GM23338 (cell line): Measurements from ENCODE around the gene ZAP70. TPM values are rescaled to one million over a fixed set of nuclear protein-coding genes. Genes with fewer than 3 reads are reported as not detected.

Experiments used
- ATAC-seq: fragments of 200-7000 bp; cut with Tn5 transposase; 3 replicates; pipeline ENCODE4 v1.9.1; 2020
- DNase-seq: peaks from one replicate; pipeline ENCODE4 v3.0.0-alpha.2; 2015; ENCODE audit warnings: low spot score
- H2AFZ ChIP-seq: fragments of 200-600 bp; sonication (generic); 2 replicates; pipeline ENCODE4 v1.8.0; 2016; ENCODE audit warnings: antibody characterized with exemption, mild to moderate bottlenecking, moderate library complexity
- H3F3A ChIP-seq: fragments of 200-600 bp; sonication (generic); replicated peaks from 2 replicates; pipeline ENCODE4 v1.8.0; 2017; ENCODE audit warnings: antibody characterized with exemption, mixed run types, low read depth
- H3K27ac ChIP-seq: fragments of 200-600 bp; sonication (generic); 2 replicates; pipeline ENCODE4 v1.6.1; 2016; ENCODE audit warnings: low read depth
- H3K27me3 ChIP-seq: fragments of 200-600 bp; sonication (generic); 2 replicates; pipeline ENCODE4 v1.8.0; 2016; ENCODE audit warnings: mild to moderate bottlenecking, mixed run types, moderate library complexity; ENCODE audit not compliant: insufficient read depth
- H3K36me3 ChIP-seq: fragments of 200-600 bp; sonication (generic); 2 replicates; pipeline ENCODE4 v1.8.0; 2016; ENCODE audit warnings: mild to moderate bottlenecking; ENCODE audit not compliant: insufficient read depth
- H3K4me1 ChIP-seq: fragments of 200-600 bp; sonication (generic); 2 replicates; pipeline ENCODE4 v1.8.0; 2016; ENCODE audit warnings: mild to moderate bottlenecking, moderate library complexity; ENCODE audit not compliant: insufficient read depth
- H3K4me2 ChIP-seq: fragments of 200-600 bp; sonication (generic); 2 replicates; pipeline ENCODE4 v1.7.1; 2017; ENCODE audit warnings: mixed run types
- H3K4me3 ChIP-seq: fragments of 200-600 bp; sonication (generic); 2 replicates; pipeline ENCODE4 v1.6.1; 2016; ENCODE audit warnings: mixed run types
- H3K79me2 ChIP-seq: fragments of 200-600 bp; sonication (generic); replicated peaks from 2 replicates; pipeline ENCODE4 v1.8.0; 2017; ENCODE audit warnings: mild to moderate bottlenecking; ENCODE audit not compliant: insufficient read depth
- H3K9me2 ChIP-seq: fragments of 200-600 bp; sonication (generic); 2 replicates; pipeline ENCODE4 v1.8.0; 2017; ENCODE audit not compliant: insufficient read depth
- H4K20me1 ChIP-seq: fragments of 200-600 bp; sonication (generic); replicated peaks from 2 replicates; pipeline ENCODE4 v1.8.0; 2017; ENCODE audit warnings: mild to moderate bottlenecking; ENCODE audit not compliant: insufficient read depth
- H3K27ac Mint-ChIP-seq: 2 replicates; pipeline ENCODE4 v1.8.0; 2020; ENCODE audit warnings: inconsistent platforms, mild to moderate bottlenecking, moderate library complexity, mixed read lengths
- H3K27me3 Mint-ChIP-seq: 3 replicates; pipeline ENCODE4 v1.8.0; 2022; ENCODE audit warnings: low read depth, mild to moderate bottlenecking, moderate library complexity, mixed read lengths, inconsistent platforms; ENCODE audit not compliant: insufficient read depth, poor library complexity
- H3K36me3 Mint-ChIP-seq: 3 replicates; pipeline ENCODE4 v1.8.0; 2021; ENCODE audit warnings: low read depth, mild to moderate bottlenecking, inconsistent platforms, moderate library complexity, mixed read lengths
- H3K4me1 Mint-ChIP-seq: 3 replicates; pipeline ENCODE4 v1.8.0; 2020; ENCODE audit warnings: mild to moderate bottlenecking, inconsistent platforms, mixed read lengths
- H3K4me3 Mint-ChIP-seq: 3 replicates; pipeline ENCODE4 v1.8.0; 2021; ENCODE audit warnings: moderate library complexity, mild to moderate bottlenecking, inconsistent platforms, mixed read lengths
- H3K9me3 Mint-ChIP-seq: 3 replicates; pipeline ENCODE4 v1.8.0; 2020; ENCODE audit warnings: moderate library complexity, mild to moderate bottlenecking, inconsistent platforms, mixed read lengths
- CREB1 ChIP-seq: fragments of 250-450 bp; sonication (Bioruptor Pico); IDR thresholded peaks from 2 replicates; pipeline ENCODE4 v1.5.0; 2020; ENCODE audit warnings: low read depth, mild to moderate bottlenecking, moderate library complexity
- CTCF ChIP-seq, 2 experiments: fragments of 200-600 bp in 1 of 2; sonication (generic) in 1 of 2; conservative IDR thresholded peaks; 2 replicates each; pipeline versions ENCODE4 v1.5.1 to v1.6.1; 2016 to 2017; ENCODE audit warnings: antibody characterized with exemption in 2 of 2, low read depth in 2 of 2, mild to moderate bottlenecking in 2 of 2, moderate library complexity in 1 of 2
- ETS1 ChIP-seq: IDR thresholded peaks from 2 replicates; pipeline ENCODE4 v1.6.1; 2016; ENCODE audit warnings: antibody characterized with exemption
- EZH2 ChIP-seq: fragments of 200-600 bp; sonication (generic); IDR thresholded peaks from one replicate; pipeline ENCODE4 v1.8.0; 2017; ENCODE audit warnings: antibody characterized with exemption, mild to moderate bottlenecking, low read depth; ENCODE audit not compliant: unreplicated experiment
- EZH2phosphoT487 ChIP-seq: fragments of 200-600 bp; sonication (generic); IDR thresholded peaks from one replicate; pipeline ENCODE4 v1.8.1; 2018; ENCODE audit warnings: antibody characterized with exemption; ENCODE audit not compliant: unreplicated experiment
- JUNB ChIP-seq: IDR thresholded peaks from one replicate; pipeline ENCODE4 v1.6.1; 2016; ENCODE audit warnings: antibody characterized with exemption; ENCODE audit not compliant: unreplicated experiment
- NANOG ChIP-seq: IDR thresholded peaks from 2 replicates; pipeline ENCODE4 v1.6.1; 2016; ENCODE audit warnings: antibody characterized with exemption, borderline replicate concordance
- POLR2AphosphoS5 ChIP-seq: IDR thresholded peaks from 2 replicates; pipeline ENCODE4 v1.6.1; 2016; ENCODE audit warnings: antibody characterized with exemption, low read depth
- STAT1 ChIP-seq: IDR thresholded peaks from one replicate; pipeline ENCODE4 v1.6.1; 2016; ENCODE audit warnings: antibody characterized with exemption; ENCODE audit not compliant: unreplicated experiment
- ZNF114 ChIP-seq: fragments of 250-450 bp; sonication (Bioruptor Pico); IDR thresholded peaks from 2 replicates; pipeline ENCODE4 v1.5.0; 2020; ENCODE audit warnings: mild to moderate bottlenecking, moderate library complexity
- ZNF331 ChIP-seq: fragments of 250-450 bp; sonication (Bioruptor Pico); IDR thresholded peaks from 2 replicates; pipeline ENCODE4 v1.5.0; 2020; ENCODE audit warnings: low read depth, mild to moderate bottlenecking, moderate library complexity
- polyA plus RNA-seq: library from polyadenylated mRNA; unstranded; fragments of >200 nt; fragmentation: Nextera tagmentation; extraction: Ambion mirVana; gene quantifications from 2 replicates; pipeline ENCODE4 v1.2.1, GENCODE V29; 2016
- total RNA-seq: library from RNA; depleted of rRNA; stranded (reverse); fragments of >200 nt; shearing (Covaris generic); gene quantifications from 2 replicates; pipeline ENCODE4 v1.2.3, GENCODE V29; 2014
- TF ChIP-seq, protein P1 (sequence below): IDR thresholded peaks from one replicate; pipeline ENCODE4 v1.6.1; 2018; ENCODE audit warnings: antibody characterized with exemption; ENCODE audit not compliant: unreplicated experiment

The ZAP70 gene
- total and polyA plus RNA-seq, 2 experiments from 2014 or later: 0.42 TPM; not detected in 1

DNA sequence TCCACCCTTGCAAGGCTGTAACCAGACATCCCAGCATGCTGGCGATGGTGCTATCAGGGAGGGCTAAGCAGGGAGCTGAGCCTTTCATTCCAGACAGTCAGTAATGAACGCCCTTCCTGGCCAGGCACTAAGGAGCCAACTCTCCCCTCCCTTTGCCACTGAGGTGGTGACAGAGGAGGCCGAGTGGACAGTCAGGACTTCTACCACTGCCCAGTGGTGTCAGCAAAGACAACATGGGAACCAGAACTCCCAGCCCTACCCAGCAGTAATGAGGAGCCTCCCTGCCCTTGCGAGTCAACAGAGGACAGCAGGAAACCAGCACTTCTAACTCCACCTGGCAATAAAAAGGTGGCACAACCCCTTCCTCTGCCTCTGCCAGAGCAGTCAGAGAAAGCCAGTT is 68.6 kb downstream of the ZAP70 start:
- no peaks in the 10 kb centered on the region for H3K9me3 Mint-ChIP-seq
- DNase-seq: no peak
- Histone ChIP-seq H3F3A (no peaks in the 10 kb centered on the region), H2AFZ (no peak overlapping the region), H4K20me1 (no peaks in the 10 kb centered on the region), H3K36me3 (0 out of 2 replicates have a peak, but pooled peaks cover 3% of the 10 kb centered on the region), H3K79me2 (no peaks in the 10 kb centered on the region), H3K27ac (no peak overlapping the region), H3K9me2 (no peaks in the 10 kb centered on the region), H3K27me3 (no peaks in the 10 kb centered on the region), H3K4me2 (no peak overlapping the region), H3K4me3 (no peak overlapping the region), H3K4me1 (no peaks in the 10 kb centered on the region)
- H3K27ac Mint-ChIP-seq: no peak overlapping the region
- ATAC-seq: no peak
- H3K36me3 Mint-ChIP-seq: peaks cover 4% of the 10 kb centered on the region; the same call in 1 of the 3 replicates
- no peaks in the 10 kb centered on the region for H3K4me1 Mint-ChIP-seq
- no peak for TF ChIP-seq ZNF331
- no peak for TF ChIP-seq EZH2phosphoT487
- TF ChIP-seq CREB1: no peak
- TF ChIP-seq CTCF (conservative IDR thresholded peaks at IDR 0.05; ENCODE audit: low read depth in 2 of 2): no peak
- TF ChIP-seq POLR2AphosphoS5: no peak
- TF ChIP-seq, protein P1, sequence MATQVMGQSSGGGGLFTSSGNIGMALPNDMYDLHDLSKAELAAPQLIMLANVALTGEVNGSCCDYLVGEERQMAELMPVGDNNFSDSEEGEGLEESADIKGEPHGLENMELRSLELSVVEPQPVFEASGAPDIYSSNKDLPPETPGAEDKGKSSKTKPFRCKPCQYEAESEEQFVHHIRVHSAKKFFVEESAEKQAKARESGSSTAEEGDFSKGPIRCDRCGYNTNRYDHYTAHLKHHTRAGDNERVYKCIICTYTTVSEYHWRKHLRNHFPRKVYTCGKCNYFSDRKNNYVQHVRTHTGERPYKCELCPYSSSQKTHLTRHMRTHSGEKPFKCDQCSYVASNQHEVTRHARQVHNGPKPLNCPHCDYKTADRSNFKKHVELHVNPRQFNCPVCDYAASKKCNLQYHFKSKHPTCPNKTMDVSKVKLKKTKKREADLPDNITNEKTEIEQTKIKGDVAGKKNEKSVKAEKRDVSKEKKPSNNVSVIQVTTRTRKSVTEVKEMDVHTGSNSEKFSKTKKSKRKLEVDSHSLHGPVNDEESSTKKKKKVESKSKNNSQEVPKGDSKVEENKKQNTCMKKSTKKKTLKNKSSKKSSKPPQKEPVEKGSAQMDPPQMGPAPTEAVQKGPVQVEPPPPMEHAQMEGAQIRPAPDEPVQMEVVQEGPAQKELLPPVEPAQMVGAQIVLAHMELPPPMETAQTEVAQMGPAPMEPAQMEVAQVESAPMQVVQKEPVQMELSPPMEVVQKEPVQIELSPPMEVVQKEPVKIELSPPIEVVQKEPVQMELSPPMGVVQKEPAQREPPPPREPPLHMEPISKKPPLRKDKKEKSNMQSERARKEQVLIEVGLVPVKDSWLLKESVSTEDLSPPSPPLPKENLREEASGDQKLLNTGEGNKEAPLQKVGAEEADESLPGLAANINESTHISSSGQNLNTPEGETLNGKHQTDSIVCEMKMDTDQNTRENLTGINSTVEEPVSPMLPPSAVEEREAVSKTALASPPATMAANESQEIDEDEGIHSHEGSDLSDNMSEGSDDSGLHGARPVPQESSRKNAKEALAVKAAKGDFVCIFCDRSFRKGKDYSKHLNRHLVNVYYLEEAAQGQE: no peak
- TF ChIP-seq JUNB: no peak
- no peak for TF ChIP-seq EZH2
- peaks cover 3% of the 10 kb centered on the region for H3K27me3 Mint-ChIP-seq
- no peak overlapping the region for H3K4me3 Mint-ChIP-seq

GRCh38 chr2:97784953-97785352 is 71.6 kb downstream of the ZAP70 start:
- Histone ChIP-seq H4K20me1 (no peaks in the 10 kb centered on the region), H3K4me1 (no peaks in the 10 kb centered on the region), H3F3A (no peaks in the 10 kb centered on the region), H3K36me3 (0 out of 2 replicates have a peak, but pooled peaks cover 3% of the 10 kb centered on the region), H3K79me2 (no peaks in the 10 kb centered on the region), H3K4me2 (no peak overlapping the region), H3K4me3 (no peak overlapping the region), H3K27ac (no peak overlapping the region), H3K27me3 (no peaks in the 10 kb centered on the region), H2AFZ (no peak overlapping the region), H3K9me2 (no peaks in the 10 kb centered on the region)
- no peaks in the 10 kb centered on the region for H3K4me1 Mint-ChIP-seq
- no peak for DNase-seq
- no peaks in the 10 kb centered on the region for H3K36me3 Mint-ChIP-seq
- H3K27me3 Mint-ChIP-seq: peaks cover 6% of the 10 kb centered on the region
- H3K9me3 Mint-ChIP-seq: no peaks in the 10 kb centered on the region
- no peak overlapping the region for H3K27ac Mint-ChIP-seq
- H3K4me3 Mint-ChIP-seq: no peak overlapping the region
- no peak for ATAC-seq
- TF ChIP-seq JUNB (no peak), NANOG (no peak), STAT1 (no peak), ETS1 (no peak), CREB1 (no peak), ZNF331 (no peak), EZH2phosphoT487 (no peak), ZNF114 (CRISPR knock-in tag) (no peak), POLR2AphosphoS5 (no peak), CTCF (conservative IDR thresholded peaks at IDR 0.05; ENCODE audit: low read depth in 2 of 2) (no peak)
- TF ChIP-seq, protein P1: no peak
